ENCODE data around the gene PHOSPHO1. TPM values are rescaled to one million over a fixed set of nuclear protein-coding genes. Genes with fewer than 3 reads are reported as not detected.

Gene PHOSPHO1
- total RNA-seq, 4 donors from 2014 or later: 1.2 to 1.5 (median 1.4) TPM; not detected in 1

GRCh38 chr17:49244839-49245238, 14.3 kb upstream of the PHOSPHO1 start:
- Histone ChIP-seq H3K27me3 (peaks cover 0 to 15% (median 0%) of the 10 kb centered on the region in 4 donors), H3K9me3 (no peaks in the 10 kb centered on the region), H3K4me1 (peaks cover 6 to 8% (median 7%) of the 10 kb centered on the region in 4 donors), H3K4me3 (no peak overlapping the region), H3K36me3 (no peaks in the 10 kb centered on the region), H3K27ac (replicated peaks in 1 of 4) (no peak overlapping the region)
- TF ChIP-seq POLR2AphosphoS5 (IDR thresholded peaks at IDR 0.05): no peak
- TF ChIP-seq CTCF (IDR thresholded peaks at IDR 0.05): no peak
- TF ChIP-seq EP300 (IDR thresholded peaks at IDR 0.05): no peak
- TF ChIP-seq POLR2A (IDR thresholded peaks at IDR 0.05; ENCODE audit: low read depth): no peak
- WGBS: 82% methylated on average over 4 of the region's 4 CpGs
- DNase-seq (ENCODE audit: extremely low spot score): no peak
- intact Hi-C loops (cut with DNase I): no loop called here

- Histone ChIP-seq H3K27me3 (peaks cover 0 to 6% (median 0%) of the 10 kb centered on the region in 4 donors), H3K9me3 (no peaks in the 10 kb centered on the region), H3K27ac (replicated peaks in 1 of 4) (no peak overlapping the region), H3K4me3 (no peak overlapping the region), H3K36me3 (no peaks in the 10 kb centered on the region), H3K4me1 (peaks cover 0 to 4% (median 0%) of the 10 kb centered on the region in 4 donors)
- WGBS: 93% methylated on average over 5 of the region's 5 CpGs
- intact Hi-C loops (cut with DNase I): no loop called here
- no peak for TF ChIP-seq POLR2AphosphoS5 (IDR thresholded peaks at IDR 0.05)
- TF ChIP-seq CTCF (IDR thresholded peaks at IDR 0.05): no peak
- no peak for TF ChIP-seq EP300 (IDR thresholded peaks at IDR 0.05)
- TF ChIP-seq POLR2A (IDR thresholded peaks at IDR 0.05; ENCODE audit: low read depth): no peak
- no peak for DNase-seq (ENCODE audit: extremely low spot score)
Observed at GRCh38 chr17:49242813-49243212, 12.2 kb upstream of the PHOSPHO1 start.

- 76% methylated on average over 9 of the region's 9 CpGs for WGBS
- Histone ChIP-seq H3K27ac (replicated peaks in 1 of 4) (no peak overlapping the region), H3K36me3 (no peaks in the 10 kb centered on the region), H3K4me3 (no peak overlapping the region), H3K27me3 (no peaks in the 10 kb centered on the region), H3K4me1 (peaks cover 0 to 4% (median 0%) of the 10 kb centered on the region in 4 donors), H3K9me3 (no peaks in the 10 kb centered on the region)
- TF ChIP-seq EP300 (IDR thresholded peaks at IDR 0.05) (no peak), POLR2AphosphoS5 (IDR thresholded peaks at IDR 0.05) (no peak), CTCF (IDR thresholded peaks at IDR 0.05) (no peak), POLR2A (IDR thresholded peaks at IDR 0.05; ENCODE audit: low read depth) (no peak)
- intact Hi-C loops (cut with DNase I): no loop called here
- DNase-seq (ENCODE audit: extremely low spot score): no peak
Observed at GRCh38 chr17:49241692-49242397, 11.3 kb upstream of the PHOSPHO1 start.

- Histone ChIP-seq H3K4me3 (no peak overlapping the region), H3K4me1 (peaks cover 0 to 4% (median 0%) of the 10 kb centered on the region in 4 donors), H3K36me3 (no peaks in the 10 kb centered on the region), H3K27me3 (no peaks in the 10 kb centered on the region), H3K9me3 (no peaks in the 10 kb centered on the region), H3K27ac (replicated peaks in 1 of 4) (no peak overlapping the region)
- 74% methylated on average over 8 of the region's 8 CpGs for WGBS
- intact Hi-C loops (cut with DNase I): no loop called here
- no peak for TF ChIP-seq POLR2A (IDR thresholded peaks at IDR 0.05; ENCODE audit: low read depth)
- no peak for TF ChIP-seq EP300 (IDR thresholded peaks at IDR 0.05)
- no peak for TF ChIP-seq POLR2AphosphoS5 (IDR thresholded peaks at IDR 0.05)
- TF ChIP-seq CTCF (IDR thresholded peaks at IDR 0.05): no peak
- DNase-seq (ENCODE audit: extremely low spot score): no peak
Observed at GRCh38 chr17:49241040-49241439, 10.5 kb upstream of the PHOSPHO1 start.

Data from esophagus muscularis mucosa (tissue), 4 donors.